RWPE1 (cell line): ENCODE measurements around the gene PLEKHJ1.

Source experiments
- CTCF ChIA-PET: fragments of 350-600 bp; sonication (Branson Sonifier 250); formaldehyde crosslinking; extraction: SDS; loops from one replicate; lab custom pipeline; 2021; lab: Yijun Ruan, JAX
- POLR2A ChIA-PET: fragments of 400-600 bp; formaldehyde crosslinking; extraction: SDS; loops from one replicate; lab custom pipeline; 2020; ENCODE audit warnings: antibody characterized with exemption; ENCODE audit not compliant: low non-redundant PET; lab: Yijun Ruan, JAX
- DNase-seq: peaks from one replicate; pipeline ENCODE4 v3.0.0; 2012; ENCODE audit warnings: low spot score
- H3K27ac ChIP-seq: fragments of 450-650 bp; 2 replicates; pipeline ENCODE4 v1.5.1; 2017
- TF ChIP-seq, protein P1 (sequence below): fragments of 450-650 bp; conservative IDR thresholded peaks from 2 replicates; pipeline ENCODE4 v1.5.1; 2017; ENCODE audit warnings: low read depth, mild to moderate bottlenecking

Gene PLEKHJ1

GRCh38 chr19:2259336-2259735 is 23.2 kb upstream of the PLEKHJ1 start:
- ChIA-PET POLR2A (interaction anchor here (0.6 kb wide), 1 partner anchor 90 kb away, joined by 6 read pairs; no protein-coding TSS in a partner anchor), CTCF (no interaction called here)
- no peak for DNase-seq
- TF ChIP-seq, protein P1, sequence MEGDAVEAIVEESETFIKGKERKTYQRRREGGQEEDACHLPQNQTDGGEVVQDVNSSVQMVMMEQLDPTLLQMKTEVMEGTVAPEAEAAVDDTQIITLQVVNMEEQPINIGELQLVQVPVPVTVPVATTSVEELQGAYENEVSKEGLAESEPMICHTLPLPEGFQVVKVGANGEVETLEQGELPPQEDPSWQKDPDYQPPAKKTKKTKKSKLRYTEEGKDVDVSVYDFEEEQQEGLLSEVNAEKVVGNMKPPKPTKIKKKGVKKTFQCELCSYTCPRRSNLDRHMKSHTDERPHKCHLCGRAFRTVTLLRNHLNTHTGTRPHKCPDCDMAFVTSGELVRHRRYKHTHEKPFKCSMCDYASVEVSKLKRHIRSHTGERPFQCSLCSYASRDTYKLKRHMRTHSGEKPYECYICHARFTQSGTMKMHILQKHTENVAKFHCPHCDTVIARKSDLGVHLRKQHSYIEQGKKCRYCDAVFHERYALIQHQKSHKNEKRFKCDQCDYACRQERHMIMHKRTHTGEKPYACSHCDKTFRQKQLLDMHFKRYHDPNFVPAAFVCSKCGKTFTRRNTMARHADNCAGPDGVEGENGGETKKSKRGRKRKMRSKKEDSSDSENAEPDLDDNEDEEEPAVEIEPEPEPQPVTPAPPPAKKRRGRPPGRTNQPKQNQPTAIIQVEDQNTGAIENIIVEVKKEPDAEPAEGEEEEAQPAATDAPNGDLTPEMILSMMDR = no peak
- H3K27ac ChIP-seq = no peak overlapping the region

DNA sequence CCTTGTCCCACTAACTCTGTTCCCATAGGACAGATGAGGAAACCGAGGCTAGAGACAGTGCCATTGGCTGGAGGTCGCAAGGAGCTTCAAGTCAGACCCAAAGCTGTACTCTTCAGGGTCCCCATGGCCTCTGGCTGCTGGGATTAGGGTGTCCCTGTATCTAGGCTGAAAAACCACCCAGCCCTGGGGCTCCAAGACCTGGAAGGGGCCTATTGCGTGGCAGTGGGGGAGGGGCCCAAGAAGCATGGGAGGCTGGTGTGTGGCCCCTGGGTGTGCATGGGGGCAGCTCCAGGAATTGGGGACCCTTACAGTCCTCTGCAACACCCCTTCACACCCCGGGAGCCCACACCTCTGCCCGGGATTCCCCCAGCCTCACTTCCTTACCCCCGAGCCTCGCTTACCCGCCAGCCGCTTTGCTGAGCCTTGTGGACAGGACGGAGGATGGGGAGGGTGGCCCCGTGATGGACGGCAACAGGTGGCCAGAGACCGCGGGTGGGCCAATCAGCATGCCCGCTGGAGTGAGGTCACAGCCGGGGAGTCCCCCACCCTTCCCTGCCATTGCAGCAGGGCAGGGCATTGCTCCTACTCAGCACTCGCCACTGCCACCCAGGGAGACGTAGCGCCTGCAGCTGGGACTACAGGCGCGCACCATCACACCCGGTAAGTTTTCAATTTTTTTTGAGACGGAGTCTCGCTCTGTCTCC is 20.0 kb upstream of the PLEKHJ1 start, which contains the start of gene JSRP1:
Gene JSRP1 (minus strand): TSS at position 436 of the 704 bp plus-strand sequence. CDS start 1,103 bp downstream, outside the sequence.
- TF ChIP-seq, protein P1 = no peak
- CTCF ChIA-PET = interaction anchor here (0.6 kb wide), 1 partner anchor 100 kb away, joined by 3 read pairs; no protein-coding TSS in a partner anchor
- DNase-seq = no peak
- H3K27ac ChIP-seq = no peak within 1 kb of the TSS
- POLR2A ChIA-PET = no interaction called here

- ChIA-PET CTCF (interaction anchor here (0.6 kb wide), 1 partner anchor 99 kb away, joined by 3 read pairs; no protein-coding TSS in a partner anchor), POLR2A (no interaction called here)
- no peak overlapping the region for H3K27ac ChIP-seq
- TF ChIP-seq, protein P1 = no peak
- no peak for DNase-seq
These were observed 19.1 kb upstream of the PLEKHJ1 start for GRCh38 chr19:2255112-2255845.

GRCh38 chr19:2254064-2254872 is 18.1 kb upstream of the PLEKHJ1 start:
- H3K27ac ChIP-seq = no peak overlapping the region
- DNase-seq = no peak
- ChIA-PET CTCF (interaction anchor here (0.6 to 1.0 kb wide), 2 partner anchors 8 to 13 kb away, joined by 4 read pairs; no protein-coding TSS in a partner anchor), POLR2A (no interaction called here)
- TF ChIP-seq, protein P1 = no peak

DNA sequence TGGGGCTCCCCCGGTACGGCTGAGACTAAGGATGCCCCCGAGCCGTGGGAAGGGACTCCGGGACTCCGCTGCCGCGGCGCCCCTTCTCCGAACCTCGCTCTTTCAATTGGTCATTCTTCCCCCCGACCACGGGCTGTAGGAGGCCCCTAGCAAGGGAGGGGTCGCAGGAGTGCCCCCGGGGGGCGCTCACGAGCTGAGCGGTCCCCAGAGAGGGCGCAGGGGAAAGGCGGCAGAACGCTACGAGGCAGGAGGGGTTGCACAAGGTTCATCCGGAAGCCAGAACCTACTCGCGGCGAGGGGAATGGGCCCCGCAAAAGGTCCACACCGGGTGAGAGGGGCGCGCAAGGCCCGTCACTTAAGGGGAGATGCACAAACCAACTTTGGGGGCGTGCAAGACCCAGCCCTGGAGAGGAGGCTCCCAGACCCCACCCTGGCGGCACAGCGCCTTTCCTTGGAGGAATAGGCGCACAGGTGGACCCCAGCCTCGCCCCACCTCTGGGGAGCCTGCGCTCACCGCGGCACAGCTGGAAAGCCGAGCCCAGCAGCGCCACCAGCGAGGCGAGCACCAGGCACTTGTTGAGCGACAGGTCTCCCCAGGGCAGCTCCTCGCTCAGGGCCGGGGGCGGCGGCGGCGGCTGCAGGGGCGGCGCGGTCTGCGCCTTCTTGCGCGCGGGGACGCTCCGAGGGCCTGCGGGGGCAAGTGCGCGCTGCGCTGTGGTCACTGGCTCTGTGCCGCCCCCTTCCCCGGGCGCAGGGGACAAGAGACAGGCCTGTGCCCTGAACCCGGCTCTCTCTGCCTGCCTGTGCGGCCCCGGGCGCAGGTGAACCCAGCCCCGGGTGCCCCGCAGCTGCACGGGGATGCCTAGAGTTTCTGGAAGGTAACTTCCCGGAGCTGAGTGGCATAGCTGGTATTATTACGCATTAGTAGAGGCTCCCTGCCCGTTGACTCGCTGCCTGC is 17.3 kb upstream of the PLEKHJ1 start:
- CTCF ChIA-PET = interaction anchor here (0.6 to 1.0 kb wide), 2 partner anchors 9 to 101 kb away, joined by 4 to 5 read pairs; no protein-coding TSS in a partner anchor
- DNase-seq = no peak
- TF ChIP-seq, protein P1 = no peak
- POLR2A ChIA-PET = no interaction called here
- H3K27ac ChIP-seq = no peak overlapping the region
